Adipose tissue (tissue), 3 donors: Measurements from ENCODE around the gene ARHGAP11B.
"Not testable (repeated sequence)": the region's sequence is repeated elsewhere in the genome, so short reads cannot be mapped to it uniquely, and the experiment has no call there.

Source experiments
- H3K27ac ChIP-seq: one replicate; pipeline ENCODE4 v1.5.1; 2013; ENCODE audit warnings: low read depth, low read length
- WGBS, 3 donors: extraction: QIAGEN DNeasy Blood & Tissue Kit; methylation state at CpG; one replicate each; pipeline ENCODE4 v1.1.7; 2013; 5-methylcytosine and 5-hydroxymethylcytosine counted together
- donor health status: healthy with polysubstance abuse.
- donor health status: Bipolar disorder and iron deficiency.
- donor health status: healthy.

The ARHGAP11B gene

DNA sequence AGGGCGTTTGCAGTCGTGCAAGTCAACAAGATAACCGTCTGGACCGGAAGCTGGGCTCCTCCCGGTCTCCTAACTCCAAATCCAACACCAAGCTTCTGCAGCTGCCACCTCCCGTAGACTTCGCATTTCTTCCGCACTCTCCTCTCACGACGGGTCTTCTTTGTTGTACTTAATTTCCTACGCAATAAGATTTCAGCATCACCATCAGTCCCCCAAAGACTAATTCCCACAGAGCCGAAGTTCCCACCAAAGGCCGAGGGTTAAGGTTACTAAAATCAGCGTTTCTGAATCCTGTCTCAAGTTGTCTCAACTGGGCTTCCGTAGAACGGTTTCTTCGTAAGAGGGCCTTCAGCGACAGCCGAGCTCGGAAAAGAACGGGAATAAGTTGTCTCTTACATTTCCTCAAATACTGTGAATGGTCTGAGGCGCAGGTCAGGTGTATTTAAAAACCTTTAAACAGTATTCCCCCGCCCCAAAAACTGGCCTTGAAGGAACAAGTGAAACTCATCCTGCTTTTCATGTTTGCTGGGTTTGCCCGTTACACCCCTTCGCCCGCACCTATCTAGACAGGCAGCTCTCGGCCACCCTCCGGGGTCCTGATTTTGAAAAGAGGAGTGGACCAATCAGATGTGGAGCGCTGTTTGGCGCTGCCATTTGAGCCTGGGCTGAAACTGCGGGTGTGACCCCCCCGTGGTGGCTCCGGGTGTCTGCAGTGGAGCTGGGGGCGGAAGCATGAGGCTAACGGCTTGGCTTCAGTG, at the start of gene ARHGAP11B:
Gene ARHGAP11B, plus strand, starts transcription at position 693 of the 758 bp plus-strand sequence.
- 0% methylated on average over 34 to 35 of the region's 35 CpGs for WGBS, 3 donors
- not testable (repeated sequence) for H3K27ac ChIP-seq

DNA sequence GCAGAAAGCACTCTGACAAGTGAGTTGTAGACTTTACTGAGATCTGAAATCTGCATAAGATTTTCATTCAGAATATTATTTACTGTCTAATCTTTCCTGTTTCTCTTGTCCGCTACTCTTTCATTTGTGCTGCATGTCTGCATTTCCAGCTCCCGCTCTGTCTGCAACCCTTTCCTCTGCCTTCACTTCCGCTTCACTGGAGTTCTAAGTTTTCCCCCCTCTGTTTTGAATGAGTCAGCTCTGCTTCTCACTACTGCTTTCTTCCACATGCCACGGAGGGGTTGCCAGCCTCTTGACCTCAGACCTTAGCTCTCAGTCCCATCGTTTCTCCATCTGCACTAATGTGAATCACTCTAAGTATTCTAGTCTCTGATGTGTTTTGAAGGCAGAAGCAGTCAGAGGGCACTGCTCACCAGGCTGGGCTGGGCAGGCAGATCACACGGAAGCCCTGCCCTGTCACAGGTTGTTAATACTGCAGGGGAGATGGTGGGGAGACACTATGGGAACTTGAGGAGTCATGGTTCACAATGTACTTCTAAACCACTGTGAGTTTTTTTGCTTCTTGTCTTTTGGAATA, 46.4 kb upstream of the ARHGAP11B start:
- WGBS, 3 donors: no CpG with 5 or more reads among the region's 6 CpGs

DNA sequence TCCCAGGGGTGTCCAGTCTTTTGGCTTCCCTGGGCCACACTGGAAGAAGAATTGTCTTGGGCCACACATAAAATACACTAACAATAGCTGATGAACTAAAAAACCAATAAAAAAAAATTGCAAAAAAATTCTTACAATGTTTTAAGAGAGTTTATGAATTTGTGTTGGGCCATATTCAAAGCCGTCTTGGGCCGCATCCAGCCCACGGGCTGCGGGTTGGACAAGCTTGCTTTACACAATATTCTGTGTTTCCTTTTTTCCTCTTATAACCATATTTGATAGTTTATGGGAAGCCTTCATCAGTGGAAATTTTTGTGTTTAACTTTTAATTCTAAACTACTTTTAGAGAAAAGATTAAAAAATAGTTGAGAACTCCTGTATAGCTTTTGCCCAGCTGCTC, 45.2 kb upstream of the ARHGAP11B start:
- no CpG with 5 or more reads among the region's 4 CpGs for WGBS, 3 donors
- H3K27ac ChIP-seq: not testable (repeated sequence)

More for the DNA sequence above, 46.4 kb upstream of the ARHGAP11B start:
- not testable (repeated sequence) for H3K27ac ChIP-seq

DNA sequence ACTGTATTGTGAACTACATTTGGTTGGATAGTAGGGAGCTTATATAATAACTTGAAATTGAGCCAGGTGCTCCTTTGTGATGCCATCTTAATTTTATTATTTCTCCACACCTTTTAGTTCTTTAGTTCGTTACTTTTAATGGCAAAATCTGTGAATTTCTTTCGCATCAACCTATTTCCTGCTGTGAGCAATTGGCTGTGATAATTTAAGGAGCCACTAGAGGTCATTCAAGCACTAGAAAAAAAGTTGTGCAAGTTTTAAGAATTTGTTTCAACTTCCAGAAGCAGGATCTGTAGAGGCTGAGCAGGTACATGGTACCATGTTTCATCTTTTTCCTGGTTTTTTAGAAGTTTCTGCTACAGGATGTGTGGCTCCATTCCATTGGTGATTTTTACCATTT, 27.0 kb upstream of the ARHGAP11B start:
- not testable (repeated sequence) for H3K27ac ChIP-seq
- 7 to 20% (median 9%) methylated on average over 2 of the region's 2 CpGs for WGBS, 3 donors

DNA sequence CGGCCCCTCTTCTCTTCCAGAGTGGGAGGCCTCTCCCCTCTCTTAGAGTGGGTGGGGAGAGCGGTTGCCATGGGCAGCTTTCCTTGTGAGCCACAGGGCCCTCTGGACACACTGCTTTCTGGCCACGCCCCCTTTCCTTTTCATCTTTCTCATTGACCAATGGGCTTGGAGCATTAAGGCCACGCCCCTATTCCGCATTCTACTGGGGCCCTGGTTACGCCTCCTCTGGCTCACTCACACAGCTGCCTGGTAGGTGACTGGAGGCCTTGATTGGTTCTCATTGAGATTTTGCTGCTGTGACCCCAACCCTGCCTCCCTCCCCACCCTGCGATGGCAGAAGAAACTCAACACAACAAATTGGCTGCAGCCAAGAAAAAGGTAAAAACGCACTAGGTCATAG, 22.1 kb upstream of the ARHGAP11B start, which contains the start of gene GOLGA8H:
Gene GOLGA8H, plus strand, starts transcription at position 233 of the 400 bp plus-strand sequence. Its CDS starts 98 bp downstream, at position 331.
- WGBS, 3 donors: 92 to 97% (median 97%) methylated on average over 3 to 6 of the region's 8 CpGs
- not testable (repeated sequence) for H3K27ac ChIP-seq

DNA sequence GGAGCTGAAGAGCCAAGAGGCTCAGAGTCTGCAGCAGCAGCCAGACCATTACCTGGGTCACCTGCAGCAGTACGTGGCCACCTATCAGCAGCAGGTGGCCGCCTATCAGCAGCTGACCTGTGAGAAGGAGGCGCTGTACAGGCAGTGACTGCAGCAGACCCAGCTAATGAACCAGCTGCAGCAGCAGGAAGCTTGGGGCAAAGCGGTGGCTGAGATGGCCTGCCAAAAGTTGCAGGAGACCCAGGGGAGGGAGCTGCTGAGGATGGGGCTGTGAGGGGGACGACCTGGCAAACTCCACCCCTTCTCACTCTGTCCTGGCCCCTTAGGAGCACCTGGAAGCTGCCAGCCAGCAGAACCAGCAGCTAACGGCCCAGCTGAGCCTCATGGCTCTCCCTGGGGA, 13.7 kb upstream of the ARHGAP11B start:
- no CpG with 5 or more reads among the region's 6 CpGs for WGBS, 3 donors
- H3K27ac ChIP-seq: not testable (repeated sequence)

DNA sequence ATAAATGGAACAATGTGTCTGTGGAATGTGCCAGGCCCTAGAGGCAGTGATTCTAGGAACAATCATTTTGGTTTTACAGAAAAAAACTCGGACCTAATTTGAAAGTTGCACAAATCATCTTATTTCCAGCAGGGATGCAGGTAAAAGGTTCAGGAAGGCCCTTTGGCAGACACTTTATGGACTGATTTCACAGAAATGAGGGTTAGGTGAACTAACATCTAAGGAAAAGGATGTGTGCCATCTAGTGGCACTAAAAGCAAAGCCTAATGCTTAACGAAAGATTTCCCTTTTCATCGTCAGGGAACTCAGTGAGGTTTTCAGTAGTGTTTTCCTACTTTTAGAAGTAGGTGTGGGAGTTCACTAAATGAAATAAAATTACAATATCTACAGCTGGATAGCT, 4.6 kb upstream of the ARHGAP11B start:
- H3K27ac ChIP-seq: not testable (repeated sequence)
- 0 to 6% (median 0%) methylated on average over 2 of the region's 3 CpGs for WGBS, 3 donors

DNA sequence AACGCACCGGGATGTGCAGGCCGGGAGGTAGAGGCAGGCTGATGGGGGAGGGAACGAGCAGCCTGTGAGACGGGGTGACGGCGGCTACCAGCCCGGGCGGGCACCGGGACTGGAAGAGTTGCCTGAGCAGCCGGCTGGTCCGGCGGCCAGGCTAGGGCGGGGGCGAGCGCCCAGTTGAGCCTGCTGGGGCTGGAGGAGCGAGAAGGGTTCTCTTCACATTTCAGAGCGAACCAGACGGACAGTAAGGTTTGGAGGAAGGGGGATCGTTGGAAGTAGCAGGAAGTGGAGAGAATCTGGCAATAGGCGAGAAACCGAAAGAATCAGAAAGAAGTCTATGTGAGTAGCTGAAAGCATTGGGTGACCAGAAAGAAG, 252 bp downstream of the ARHGAP11B start:
- 0 to 4% (median 1%) methylated on average over 9 to 14 of the region's 22 CpGs for WGBS, 3 donors
- not testable (repeated sequence) for H3K27ac ChIP-seq

DNA sequence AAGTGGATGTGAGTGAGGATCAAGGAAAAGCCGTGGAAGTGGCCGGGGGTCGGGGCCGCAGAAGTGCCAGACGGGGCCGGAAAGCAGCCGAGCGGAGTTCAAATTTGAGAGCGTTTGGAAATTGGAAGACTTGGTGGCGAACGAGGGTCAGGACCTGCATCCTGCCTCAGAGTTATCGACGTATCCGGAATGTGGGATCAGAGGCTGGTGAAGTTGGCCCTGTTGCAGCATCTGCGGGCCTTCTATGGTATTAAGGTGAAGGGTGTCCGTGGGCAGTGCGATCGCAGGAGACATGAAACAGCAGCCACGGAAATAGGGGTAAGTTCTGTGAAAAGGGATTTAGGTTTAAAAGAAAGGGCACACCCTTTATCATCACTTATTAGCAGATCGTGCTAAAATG, 704 bp downstream of the ARHGAP11B start:
- 0% methylated on average over 10 to 14 of the region's 20 CpGs for WGBS, 3 donors
- H3K27ac ChIP-seq: not testable (repeated sequence)

DNA sequence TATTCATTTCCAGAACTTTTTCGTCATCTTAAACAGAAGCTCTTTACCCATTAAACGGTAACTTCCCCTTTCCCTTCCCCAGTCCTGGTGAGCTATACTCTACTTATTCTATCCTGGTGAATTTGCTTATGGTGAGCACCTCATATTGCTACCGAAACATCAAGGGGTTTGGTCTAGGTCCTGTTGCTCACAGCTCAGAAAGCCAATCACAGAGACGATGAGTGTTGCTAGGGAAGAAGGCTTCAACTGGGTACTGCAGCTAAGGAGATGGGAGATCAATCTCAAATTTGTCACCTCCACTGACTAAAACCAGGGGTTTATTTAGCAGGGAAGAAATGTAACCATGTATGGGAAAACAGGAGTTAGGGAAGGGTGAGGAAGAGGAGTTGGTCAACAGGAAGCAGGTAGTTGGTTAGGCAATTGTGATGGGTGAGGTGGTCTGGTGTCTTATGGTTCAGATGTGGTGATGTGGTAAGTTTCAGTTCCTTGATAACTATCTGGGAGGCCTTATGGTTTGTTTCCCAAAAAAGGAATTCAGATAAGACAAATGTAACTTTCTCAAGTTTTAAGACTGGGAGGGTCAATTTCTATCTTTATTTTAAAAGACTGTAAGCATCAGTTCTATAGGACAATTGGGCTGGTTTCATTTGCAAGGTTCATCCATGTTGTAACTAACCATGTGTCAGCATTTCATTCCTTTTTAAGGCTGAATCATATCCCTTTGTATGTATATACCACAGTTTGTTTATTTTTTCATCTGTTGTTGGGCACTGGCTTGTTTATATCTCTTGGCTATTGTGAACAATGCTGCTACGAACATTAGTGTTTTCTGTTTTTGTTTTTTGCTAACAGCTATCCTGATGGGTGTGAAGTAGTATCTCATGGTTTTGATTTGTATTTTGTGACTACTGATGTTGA, 24.3 kb downstream of the ARHGAP11B start:
- WGBS, 3 donors: 74 to 95% (median 77%) methylated on average over 5 of the region's 5 CpGs
- no peak overlapping the region for H3K27ac ChIP-seq

DNA sequence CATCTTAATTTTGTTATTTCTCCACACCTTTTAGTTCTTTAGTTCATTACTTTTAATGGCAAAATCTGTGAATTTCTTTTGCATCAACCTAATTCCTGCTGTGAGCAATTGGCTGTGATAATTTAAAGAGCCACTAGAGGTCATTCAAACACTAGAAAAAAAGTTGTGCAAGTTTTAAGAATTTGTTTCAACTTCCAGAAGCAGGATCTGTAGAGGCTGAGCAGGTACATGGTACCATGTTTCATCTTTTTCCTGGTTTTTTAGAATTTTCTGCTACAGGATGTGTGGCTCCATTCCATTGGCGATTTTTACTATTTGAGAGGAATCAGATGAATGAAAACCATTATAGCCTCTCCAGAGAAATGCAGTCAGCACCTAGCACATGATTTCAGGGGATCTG, 35.2 kb downstream of the ARHGAP11B start:
- WGBS, 3 donors: 65 to 89% (median 84%) methylated on average over 1 of the region's 1 CpG
- H3K27ac ChIP-seq: not testable (repeated sequence)

DNA sequence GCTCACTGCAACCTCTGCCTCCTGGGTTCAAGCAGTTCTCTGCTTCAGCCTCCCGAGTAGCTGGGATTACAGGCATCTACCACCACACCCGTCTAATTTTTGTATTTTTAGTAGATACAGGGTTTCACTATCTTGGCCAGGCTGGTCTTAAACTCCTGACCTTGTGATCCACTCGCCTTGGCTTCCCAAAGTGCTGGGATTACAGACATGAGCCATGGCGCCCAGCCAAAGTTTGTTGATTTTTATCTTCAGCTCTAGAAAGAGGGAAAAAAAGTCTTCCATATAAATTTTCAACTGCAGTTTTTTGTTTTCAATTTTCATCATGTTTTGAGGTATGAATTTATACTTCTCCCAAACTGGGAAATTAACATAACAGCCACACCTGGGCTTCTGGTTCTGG, 43.7 kb downstream of the ARHGAP11B start:
- 80 to 88% (median 80%) methylated on average over 4 of the region's 4 CpGs for WGBS, 3 donors
- not testable (repeated sequence) for H3K27ac ChIP-seq

DNA sequence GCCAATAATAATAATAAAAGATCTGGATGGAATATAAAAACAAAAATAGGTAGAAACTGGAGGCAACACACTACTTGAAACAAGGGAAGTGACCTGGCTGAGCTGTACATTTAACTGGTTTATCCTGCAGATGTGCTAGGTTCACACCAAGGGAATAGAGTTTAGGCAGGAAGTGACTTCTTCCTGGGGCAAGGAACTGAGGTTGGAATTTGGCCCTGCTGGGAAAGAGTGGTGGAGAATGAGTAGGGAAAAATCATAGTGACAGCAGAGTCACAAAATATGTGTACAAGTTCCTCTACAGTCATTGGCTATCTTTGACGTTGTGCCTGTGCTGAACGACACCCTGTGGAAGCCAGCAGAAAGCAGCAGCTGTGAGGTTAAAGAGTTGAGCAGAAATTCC, 44.1 kb downstream of the ARHGAP11B start:
- 65 to 87% (median 75%) methylated on average over 2 of the region's 2 CpGs for WGBS, 3 donors
- no peak overlapping the region for H3K27ac ChIP-seq

DNA sequence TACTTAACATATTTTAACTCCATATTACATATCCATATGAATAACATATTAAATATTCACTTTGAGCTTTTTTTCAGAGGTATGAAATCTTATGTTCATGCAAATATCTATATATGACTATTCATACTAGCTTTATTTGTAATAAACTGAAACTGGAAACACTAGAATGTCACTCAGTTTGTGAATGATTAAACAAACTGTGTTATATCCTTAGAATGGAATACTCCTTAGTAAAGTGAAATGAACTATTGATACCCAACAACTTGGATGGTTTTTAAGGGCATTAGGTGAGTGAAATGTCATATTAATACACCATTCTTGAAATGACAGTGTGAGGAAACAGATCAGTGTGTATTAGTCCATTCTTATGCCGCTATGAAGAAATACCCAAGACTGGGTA, 45.4 kb downstream of the ARHGAP11B start:
- no peak overlapping the region for H3K27ac ChIP-seq
- WGBS, 3 donors: 93 to 97% (median 97%) methylated on average over 1 of the region's 1 CpG

DNA sequence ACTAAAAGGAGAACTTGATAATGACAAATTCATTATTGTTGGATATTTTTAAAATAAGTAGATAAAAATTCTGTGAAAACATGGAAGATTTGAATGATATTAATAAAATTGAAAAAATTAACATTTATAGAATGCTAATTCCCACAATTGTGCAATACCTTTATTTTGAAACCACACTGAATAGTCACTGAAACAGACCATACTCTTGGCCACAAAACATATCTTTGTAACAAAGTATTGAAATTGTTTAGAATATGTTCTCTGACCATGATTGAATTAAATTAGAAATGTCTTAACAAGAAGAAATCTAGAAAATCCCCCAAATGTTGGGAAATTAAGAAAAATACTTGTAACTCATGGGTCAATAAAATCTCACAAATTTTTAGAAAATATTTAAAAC, 49.2 kb downstream of the ARHGAP11B start:
- no peak overlapping the region for H3K27ac ChIP-seq

DNA sequence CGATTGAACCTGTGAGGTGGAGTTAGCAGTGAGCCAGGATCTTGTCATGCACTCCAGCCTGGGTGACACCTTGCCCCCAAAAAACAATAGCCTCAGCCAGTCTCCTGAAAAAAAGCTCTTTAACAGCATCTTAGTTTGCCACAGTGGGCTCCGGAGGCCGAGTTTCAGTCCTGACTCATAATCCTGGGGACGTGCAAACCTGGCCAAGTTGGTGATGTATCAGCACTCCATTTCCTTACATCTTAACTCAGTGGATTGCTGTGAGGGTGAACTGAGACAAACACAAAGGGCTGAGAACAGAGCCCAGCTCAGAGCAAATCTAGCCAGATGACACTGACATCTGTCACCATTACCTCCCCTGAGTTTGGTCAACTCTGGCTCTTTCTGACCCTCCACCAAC, 50.0 kb downstream of the ARHGAP11B start:
- 93 to 97% (median 94%) methylated on average over 4 of the region's 4 CpGs for WGBS, 3 donors
- H3K27ac ChIP-seq: not testable (repeated sequence)

DNA sequence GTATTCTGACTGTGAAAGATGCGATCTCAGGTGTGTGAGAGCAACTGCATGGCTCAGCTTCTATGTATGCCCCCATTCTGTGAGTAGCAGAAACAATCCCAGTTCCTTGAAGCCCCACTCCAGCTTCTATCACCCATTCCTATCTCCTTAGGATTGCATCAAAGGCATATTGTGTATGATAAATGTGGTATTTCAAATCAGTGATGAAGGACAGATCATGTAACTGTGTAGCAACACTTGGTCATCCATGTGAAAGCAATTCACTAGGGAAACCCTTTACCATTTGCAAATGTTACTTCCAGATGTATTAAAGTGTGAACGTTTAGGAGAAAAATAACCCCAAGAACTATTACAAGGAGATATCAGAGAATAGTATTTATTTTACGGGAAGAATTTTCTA, 55.1 kb downstream of the ARHGAP11B start:
- 95 to 98% (median 97%) methylated on average over 2 to 3 of the region's 3 CpGs for WGBS, 3 donors
- H3K27ac ChIP-seq: not testable (repeated sequence)

DNA sequence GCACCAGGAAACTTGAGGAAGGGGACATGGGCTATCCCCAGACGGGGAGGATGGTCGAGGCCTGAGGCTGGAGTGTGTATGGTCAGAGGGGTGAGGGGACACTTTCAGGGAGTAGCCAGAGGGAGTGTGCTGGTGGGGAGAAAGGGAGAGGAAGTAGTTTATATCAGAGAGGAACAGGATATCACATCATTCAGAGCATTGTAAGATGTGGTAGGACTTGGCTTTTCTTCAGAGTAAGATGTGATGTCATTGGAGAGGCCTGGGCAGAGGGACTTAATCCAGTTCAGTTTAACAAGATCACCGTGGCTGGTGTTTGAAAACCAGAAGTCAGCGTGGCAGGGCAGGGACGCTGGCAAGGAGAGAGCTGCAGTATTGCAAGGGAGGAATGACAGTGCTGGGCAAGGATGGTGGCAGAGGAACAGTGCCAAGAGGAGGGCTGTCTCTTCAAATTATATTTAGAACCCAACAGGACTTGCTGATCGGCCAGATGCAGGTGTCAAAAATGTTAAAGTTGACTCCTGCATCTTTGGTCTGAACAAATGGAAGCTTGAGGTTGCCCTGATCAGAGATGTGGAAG, 59.9 kb downstream of the ARHGAP11B start:
- H3K27ac ChIP-seq: not testable (repeated sequence)
- 62 to 78% (median 74%) methylated on average over 4 to 6 of the region's 6 CpGs for WGBS, 3 donors

DNA sequence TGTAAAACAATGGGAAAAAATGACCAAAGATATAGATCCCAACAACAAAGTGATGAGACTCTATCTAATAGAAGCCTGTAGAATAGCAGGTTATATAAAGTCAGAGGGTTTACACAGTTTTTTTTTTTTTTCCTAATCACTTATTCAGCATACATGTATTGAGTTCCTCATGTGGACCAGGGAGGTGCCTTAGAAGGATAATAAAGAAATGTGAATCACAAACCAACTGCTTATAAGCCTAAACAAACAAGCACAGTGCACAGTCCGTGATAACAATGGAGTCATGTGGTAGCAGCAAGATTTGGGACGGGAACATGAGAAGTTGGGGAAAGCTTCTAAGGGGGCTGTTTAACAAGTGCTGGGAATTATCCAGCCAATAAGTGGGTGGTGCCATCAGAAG, 60.7 kb downstream of the ARHGAP11B start:
- 43 to 80% (median 77%) methylated on average over 2 of the region's 2 CpGs for WGBS, 3 donors
- not testable (repeated sequence) for H3K27ac ChIP-seq
